ENCODE results near the gene FRAS1.

DNA sequence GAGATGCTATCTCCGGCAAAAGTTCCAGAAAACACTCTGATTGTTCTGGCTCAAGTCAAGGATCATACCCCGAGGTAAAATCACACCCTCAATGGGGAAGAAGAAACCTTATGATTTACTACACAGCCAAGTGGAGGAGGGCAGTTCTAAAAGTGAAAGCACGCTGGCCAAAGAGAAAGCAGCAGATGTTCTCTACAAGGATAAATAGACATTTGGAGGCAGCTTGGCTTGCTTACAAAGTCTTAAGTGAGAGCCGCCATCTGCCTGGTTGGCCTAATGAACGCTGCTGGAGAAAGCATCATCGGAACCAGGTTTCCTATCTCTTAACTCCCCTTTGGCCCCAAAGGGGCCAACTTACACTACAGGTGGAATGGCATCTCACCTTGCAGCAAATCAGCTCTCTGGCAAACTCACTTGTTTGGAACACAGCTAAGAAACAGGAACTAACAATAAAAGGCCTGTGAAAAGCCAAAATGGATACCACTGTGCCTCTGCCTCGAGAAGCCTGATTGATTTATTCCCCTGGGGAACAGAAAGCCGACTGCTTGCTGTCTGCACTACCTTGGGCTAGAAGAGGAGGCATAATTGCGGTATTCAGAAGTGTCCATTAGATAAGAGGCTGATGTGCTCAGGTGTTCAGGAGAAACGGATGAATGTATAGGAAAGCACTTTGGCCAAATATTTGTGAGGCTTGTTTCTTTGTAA lies 22.8 kb downstream of the FRAS1 start:
- TF ChIP-seq EZH2 (IDR thresholded peaks at IDR 0.05; ENCODE audit: borderline replicate concordance, low read depth, low read length) = no peak
- TF ChIP-seq CREM (IDR thresholded peaks at IDR 0.05; ENCODE audit: low read depth) = no peak
- TF ChIP-seq HMG20A (CRISPR knock-in tag; conservative IDR thresholded peaks at IDR 0.05) = no peak
- no peak for TF ChIP-seq FOXP4 (CRISPR knock-in tag; IDR thresholded peaks at IDR 0.05; ENCODE audit: borderline replicate concordance)
- TF ChIP-seq POLR2A (conservative IDR thresholded peaks at IDR 0.05) = no peak
- no peak for TF ChIP-seq SP2 (IDR thresholded peaks at IDR 0.05; ENCODE audit: extremely low read depth, low read depth, low read length, poor library complexity, severe bottlenecking)
- no peak for TF ChIP-seq TEAD2 (tag; IDR thresholded peaks at IDR 0.05)
- TF ChIP-seq, protein P1, sequence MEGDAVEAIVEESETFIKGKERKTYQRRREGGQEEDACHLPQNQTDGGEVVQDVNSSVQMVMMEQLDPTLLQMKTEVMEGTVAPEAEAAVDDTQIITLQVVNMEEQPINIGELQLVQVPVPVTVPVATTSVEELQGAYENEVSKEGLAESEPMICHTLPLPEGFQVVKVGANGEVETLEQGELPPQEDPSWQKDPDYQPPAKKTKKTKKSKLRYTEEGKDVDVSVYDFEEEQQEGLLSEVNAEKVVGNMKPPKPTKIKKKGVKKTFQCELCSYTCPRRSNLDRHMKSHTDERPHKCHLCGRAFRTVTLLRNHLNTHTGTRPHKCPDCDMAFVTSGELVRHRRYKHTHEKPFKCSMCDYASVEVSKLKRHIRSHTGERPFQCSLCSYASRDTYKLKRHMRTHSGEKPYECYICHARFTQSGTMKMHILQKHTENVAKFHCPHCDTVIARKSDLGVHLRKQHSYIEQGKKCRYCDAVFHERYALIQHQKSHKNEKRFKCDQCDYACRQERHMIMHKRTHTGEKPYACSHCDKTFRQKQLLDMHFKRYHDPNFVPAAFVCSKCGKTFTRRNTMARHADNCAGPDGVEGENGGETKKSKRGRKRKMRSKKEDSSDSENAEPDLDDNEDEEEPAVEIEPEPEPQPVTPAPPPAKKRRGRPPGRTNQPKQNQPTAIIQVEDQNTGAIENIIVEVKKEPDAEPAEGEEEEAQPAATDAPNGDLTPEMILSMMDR (IDR thresholded peaks at IDR 0.05 in 2 of 3, conservative IDR thresholded peaks at IDR 0.05 in 1 of 3; ENCODE audit: insufficient read depth in 2 of 3, low read depth in 1 of 3, low read length in 3 of 3) = no peak
- no peak for TF ChIP-seq CHD2 (IDR thresholded peaks at IDR 0.05; ENCODE audit: low read depth, low read length)
